ENCODE data around the gene CCDC17. TPM values are rescaled to one million over a fixed set of nuclear protein-coding genes. Genes with fewer than 3 reads are reported as not detected.

The CCDC17 gene
- total and polyA plus RNA-seq, 2 of the 8 experiments (the other 6 are each of a cell fraction or from before 2014, with no cell fraction given) = 0.95 to 2.0 TPM

DNA sequence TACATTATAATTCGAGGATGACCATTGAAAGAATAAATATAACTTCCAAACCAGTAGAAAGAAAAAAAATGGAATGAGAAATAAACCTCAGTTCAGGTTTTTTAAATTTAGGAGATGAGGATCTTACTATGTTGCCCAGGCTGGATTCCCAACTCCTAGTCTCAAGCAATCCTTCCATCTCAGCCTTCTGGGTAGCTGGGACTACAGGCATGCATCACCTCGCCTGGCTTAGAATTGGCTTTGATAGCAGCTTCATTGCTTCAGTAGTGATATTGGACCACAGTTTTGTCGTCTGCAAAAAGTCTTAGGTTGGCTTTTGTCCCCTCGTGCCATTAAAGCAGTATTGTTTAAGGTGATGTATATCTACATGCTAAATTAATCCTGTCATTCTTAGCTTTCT lies 37.1 kb downstream of the CCDC17 start (continued):
- no peak for TF ChIP-seq ASH2L (IDR thresholded peaks at IDR 0.05; ENCODE audit: low read length)
